GM18526 (cell line): ENCODE measurements around the gene PRR5.

Experiments used
- POLR2A ChIP-seq: IDR thresholded peaks from 3 replicates; pipeline ENCODE4 v1.6.1; 2011; ENCODE audit not compliant: insufficient read length; ENCODE audit errors: extremely low read depth

The PRR5 gene

GRCh38 chr22:44668886-44669521, 33.0 kb upstream of the PRR5 start:
- TF ChIP-seq POLR2A, result no peak

- TF ChIP-seq POLR2A, result no peak
Measured at GRCh38 chr22:44669561-44669976, 32.4 kb upstream of the PRR5 start.

GRCh38 chr22:44670220-44670988, 31.6 kb upstream of the PRR5 start:
- no peak for TF ChIP-seq POLR2A

DNA sequence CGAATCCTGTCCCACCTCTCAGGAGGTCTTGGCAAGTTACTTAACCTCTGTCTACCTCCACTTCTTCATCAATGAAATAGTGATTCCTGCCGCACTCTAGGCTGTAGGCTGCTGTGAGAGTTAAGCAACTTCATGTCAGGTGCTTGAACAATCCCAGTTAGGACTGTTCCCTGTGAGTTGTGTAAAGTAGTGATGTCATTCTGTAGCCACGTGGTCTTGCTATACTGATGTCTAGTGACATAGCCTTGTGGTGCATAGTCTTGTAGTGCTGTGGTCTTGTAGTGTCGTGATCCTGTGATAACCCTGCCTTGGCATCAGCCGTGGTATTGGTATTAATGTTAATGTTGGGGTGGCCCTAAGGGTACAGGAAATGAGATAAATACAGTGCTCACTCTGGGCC, 30.3 kb upstream of the PRR5 start:
- TF ChIP-seq POLR2A, result no peak

DNA sequence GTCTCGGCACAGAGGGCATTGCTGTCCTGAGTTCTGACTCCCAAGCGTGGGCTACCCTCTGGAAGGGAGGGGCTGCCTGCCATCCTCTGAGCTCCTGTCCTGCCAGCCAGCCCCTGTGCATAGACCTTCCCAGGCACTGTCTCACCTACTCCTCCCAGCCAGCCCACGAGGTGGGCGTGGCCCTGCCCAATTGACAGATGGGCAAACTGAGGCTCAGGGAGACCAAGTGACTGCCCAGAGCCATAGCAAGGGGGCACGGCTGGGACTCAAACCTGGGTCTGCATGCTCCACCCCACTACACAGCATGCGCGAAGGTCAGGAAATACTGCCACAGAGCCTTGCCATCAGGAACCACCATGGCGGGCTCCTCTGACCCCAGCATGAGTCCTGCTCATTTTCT, 29.4 kb upstream of the PRR5 start:
- TF ChIP-seq POLR2A, result no peak

GRCh38 chr22:44673406-44673805, 28.6 kb upstream of the PRR5 start:
- TF ChIP-seq POLR2A, result no peak

GRCh38 chr22:44676441-44677352, 25.3 kb upstream of the PRR5 start:
- no peak for TF ChIP-seq POLR2A

DNA sequence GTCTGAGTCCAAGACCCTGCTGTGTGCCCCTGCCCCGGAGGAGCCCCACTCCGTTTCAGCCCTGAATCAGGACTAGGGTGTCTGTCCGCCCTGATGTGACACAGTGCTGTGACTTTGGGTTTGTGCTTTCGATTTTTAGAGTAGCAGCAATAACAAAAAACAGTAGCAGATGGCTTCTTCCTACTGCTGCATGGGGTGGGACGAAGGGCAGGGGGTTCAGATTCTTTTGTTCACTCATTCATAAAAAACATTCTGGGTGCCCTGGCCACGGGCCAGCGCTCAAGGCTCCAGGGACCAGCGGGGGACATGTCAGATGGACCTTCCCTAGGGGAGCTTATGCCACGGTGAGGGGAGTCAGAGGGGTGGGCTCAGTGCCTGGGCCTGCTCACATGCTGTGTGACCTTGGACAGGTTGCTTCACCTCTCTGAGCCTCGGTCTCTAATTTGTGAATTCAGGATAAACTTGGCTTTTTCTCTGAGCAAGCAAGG, 24.6 kb upstream of the PRR5 start:
- no peak for TF ChIP-seq POLR2A

GRCh38 chr22:44677871-44678555, 24.0 kb upstream of the PRR5 start:
- no peak for TF ChIP-seq POLR2A

DNA sequence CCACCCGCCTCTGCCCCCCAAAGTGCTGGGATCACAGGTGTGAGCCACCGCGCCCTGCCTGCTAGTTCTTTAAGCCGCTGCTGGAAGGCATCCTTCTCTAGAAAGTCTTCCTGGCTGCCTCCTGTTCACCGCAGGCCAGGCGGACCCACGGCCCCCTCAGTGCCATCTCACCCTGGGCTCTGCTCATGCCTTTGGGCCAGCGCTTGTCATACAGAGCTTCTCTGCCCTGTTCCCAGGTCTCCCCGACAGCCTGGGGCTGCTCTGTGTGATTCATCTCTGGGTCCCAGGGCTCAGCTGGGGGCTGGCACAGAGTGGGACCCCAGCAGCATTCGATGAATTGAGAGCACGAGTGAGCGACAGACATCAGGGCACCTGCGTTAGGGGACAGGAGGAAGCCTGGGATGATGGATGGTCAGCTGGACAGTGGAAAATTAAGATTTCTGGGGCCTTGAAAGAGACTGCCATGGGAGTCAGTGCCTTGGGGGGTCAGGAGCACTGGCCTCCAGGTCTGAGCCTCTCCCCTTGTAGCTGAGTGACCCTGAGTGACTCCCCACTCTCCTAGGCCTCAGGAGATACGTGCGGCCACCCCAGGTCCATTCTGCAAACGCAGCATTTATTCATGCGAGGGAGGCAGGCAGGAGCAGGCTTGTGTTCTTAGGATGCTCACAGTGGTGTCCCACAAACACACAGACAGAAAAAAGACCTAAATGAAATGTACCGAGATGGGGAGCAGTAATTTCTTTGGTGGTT, 23.3 kb upstream of the PRR5 start:
- TF ChIP-seq POLR2A, result no peak

DNA sequence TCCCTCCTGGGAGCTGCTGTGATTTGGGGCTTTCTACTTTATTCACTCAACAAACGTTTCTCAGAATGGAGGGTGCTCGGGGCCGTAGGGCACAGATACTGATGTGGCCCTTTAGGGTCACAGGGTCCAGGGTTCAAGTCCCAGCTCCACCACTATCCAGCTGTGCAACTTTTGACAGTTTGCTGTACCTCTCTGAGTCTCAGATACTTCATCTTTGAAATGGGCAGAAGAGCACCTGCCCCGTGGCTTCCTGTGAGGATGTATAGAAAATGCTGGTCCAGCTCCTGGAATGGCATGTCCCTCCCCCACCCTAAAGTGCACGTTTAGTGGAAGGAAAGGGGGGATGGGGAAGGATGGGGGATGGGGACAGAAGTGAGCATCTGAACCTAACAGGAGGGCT, 21.9 kb upstream of the PRR5 start:
- no peak for TF ChIP-seq POLR2A

DNA sequence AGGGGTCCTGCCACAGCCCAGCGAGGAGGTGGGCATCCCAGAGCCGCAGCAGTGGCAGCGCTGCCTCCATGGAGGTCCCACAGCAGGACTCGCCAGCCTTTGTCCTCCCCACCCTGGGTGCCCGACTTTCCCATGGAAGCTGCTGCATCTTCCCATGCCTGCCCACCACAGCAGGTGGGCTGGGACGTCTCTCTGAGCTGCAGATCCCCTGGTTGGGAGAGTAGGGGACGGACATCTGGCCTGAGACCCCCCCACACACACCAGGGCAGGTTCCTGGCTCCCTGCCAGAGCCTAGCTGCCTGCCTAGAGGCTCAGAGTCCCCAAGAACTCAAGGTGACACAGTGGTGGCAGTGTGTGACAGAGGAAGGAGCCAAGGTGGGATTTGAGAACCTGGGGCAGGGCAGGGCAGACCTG, 21.5 kb upstream of the PRR5 start:
- TF ChIP-seq POLR2A, result no peak

DNA sequence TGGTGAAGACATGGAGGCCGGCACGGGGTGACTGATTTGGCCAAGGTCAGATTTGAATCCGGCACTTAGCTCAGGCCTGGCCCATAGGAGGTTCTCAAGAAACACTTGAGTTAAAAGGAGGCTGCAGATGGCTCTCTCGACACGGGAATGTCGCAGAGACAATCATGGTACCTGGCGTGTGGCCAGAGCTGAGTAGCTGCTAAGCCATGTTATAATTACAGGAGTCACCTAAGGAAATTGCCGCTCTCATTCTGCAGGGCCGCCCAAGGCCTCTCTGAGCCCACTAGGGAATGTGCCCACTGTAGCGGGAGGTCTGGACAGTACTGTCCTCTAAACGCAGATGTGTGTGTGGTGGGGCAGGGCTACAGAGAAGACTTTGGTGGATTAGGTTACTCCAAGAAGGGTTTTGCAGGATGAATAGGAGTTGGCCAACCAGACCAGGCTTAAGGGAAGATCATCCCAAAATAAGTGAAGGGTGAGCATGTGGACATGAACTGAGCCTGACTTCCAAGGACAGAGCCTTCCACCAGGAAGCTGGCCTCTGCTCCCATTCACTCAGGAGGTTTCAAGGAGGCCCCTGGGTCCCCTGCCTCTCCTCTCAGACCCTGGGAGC, 19.3 kb upstream of the PRR5 start:
- TF ChIP-seq POLR2A, result no peak

GRCh38 chr22:44683237-44683636, 18.8 kb upstream of the PRR5 start:
- TF ChIP-seq POLR2A, result no peak
